SU-DHL-6 (cell line): ENCODE measurements around the gene CLNK.

ENCODE experiments used
- EZH2phosphoT487 ChIP-seq: fragments of 200-600 bp; sonication (generic), shearing (Covaris generic); conservative IDR thresholded peaks from 2 replicates; pipeline ENCODE4 v1.6.1; 2018; ENCODE audit warnings: mild to moderate bottlenecking, antibody characterized with exemption, low read length, moderate library complexity, mixed read lengths
- TF ChIP-seq, protein P1 (sequence below): fragments of 200-600 bp; sonication (generic); IDR thresholded peaks from one replicate; pipeline ENCODE4 v1.5.1; 2017; ENCODE audit warnings: antibody characterized with exemption, mild to moderate bottlenecking, low read length, moderate library complexity; ENCODE audit not compliant: insufficient read depth, poor library complexity, severe bottlenecking

DNA sequence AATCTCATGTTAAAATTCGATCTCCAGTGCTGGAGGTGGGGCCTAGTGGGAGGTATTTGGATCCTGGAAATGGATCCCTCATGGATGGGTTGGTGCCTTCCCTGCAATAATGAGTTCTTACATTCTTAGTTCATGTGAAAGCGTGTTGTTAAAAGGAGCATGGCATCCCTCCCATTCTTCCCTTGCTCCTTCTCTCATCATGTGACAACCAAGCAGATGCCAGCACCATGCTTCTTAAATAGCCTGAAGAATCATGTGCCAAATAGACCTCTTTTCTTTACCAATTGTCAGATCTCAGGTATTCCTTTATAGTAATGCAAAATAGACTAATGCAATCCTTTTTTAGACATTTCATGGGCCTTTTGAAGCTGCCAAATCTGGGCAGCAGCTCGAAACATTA is 29.0 kb upstream of the CLNK start:
- TF ChIP-seq, protein P1, sequence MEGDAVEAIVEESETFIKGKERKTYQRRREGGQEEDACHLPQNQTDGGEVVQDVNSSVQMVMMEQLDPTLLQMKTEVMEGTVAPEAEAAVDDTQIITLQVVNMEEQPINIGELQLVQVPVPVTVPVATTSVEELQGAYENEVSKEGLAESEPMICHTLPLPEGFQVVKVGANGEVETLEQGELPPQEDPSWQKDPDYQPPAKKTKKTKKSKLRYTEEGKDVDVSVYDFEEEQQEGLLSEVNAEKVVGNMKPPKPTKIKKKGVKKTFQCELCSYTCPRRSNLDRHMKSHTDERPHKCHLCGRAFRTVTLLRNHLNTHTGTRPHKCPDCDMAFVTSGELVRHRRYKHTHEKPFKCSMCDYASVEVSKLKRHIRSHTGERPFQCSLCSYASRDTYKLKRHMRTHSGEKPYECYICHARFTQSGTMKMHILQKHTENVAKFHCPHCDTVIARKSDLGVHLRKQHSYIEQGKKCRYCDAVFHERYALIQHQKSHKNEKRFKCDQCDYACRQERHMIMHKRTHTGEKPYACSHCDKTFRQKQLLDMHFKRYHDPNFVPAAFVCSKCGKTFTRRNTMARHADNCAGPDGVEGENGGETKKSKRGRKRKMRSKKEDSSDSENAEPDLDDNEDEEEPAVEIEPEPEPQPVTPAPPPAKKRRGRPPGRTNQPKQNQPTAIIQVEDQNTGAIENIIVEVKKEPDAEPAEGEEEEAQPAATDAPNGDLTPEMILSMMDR, result no peak
- TF ChIP-seq EZH2phosphoT487, result no peak
